Gastroesophageal sphincter (tissue), 4 donors: Measurements from ENCODE around the gene PSORS1C2. TPM values are rescaled to one million over a fixed set of nuclear protein-coding genes. Genes with fewer than 3 reads are reported as not detected.

Experiments used
- ATAC-seq: fragments of 150-250 bp; one replicate; pipeline ENCODE4 v1.9.1; 2016; ENCODE audit warnings: mild to moderate bottlenecking, moderate library complexity
- H3K27ac ChIP-seq, 4 donors: fragments of 200-600 bp; sonication (generic) in 3 of 4; 1 replicate in 3 of 4; 2 replicates in 1 of 4; pipeline ENCODE4 v1.5.1; 2016 to 2019
- H3K27me3 ChIP-seq: fragments of 200-600 bp; sonication (generic); one replicate; pipeline ENCODE4 v1.5.1; 2019
- H3K36me3 ChIP-seq, 2 donors: fragments of 200-600 bp; sonication (generic); one replicate each; pipeline ENCODE4 v1.5.1; 2019; ENCODE audit warnings: control low read depth in 1 of 2
- H3K4me1 ChIP-seq, 3 donors: fragments of 200-600 bp; sonication (generic); 1 replicate in 2 of 3; 2 replicates in 1 of 3; pipeline ENCODE4 v1.5.1; 2016 to 2019; ENCODE audit warnings: control low read depth in 2 of 3
- H3K4me3 ChIP-seq, 2 donors: fragments of 200-600 bp; sonication (generic); one replicate each; pipeline ENCODE4 v1.5.1; 2019; ENCODE audit warnings: mild to moderate bottlenecking in 1 of 2, moderate library complexity in 1 of 2
- H3K9me3 ChIP-seq, 3 donors: fragments of 200-600 bp; sonication (generic); one replicate each; pipeline ENCODE4 v1.5.1; 2017 to 2019; ENCODE audit warnings: control low read depth in 2 of 3
- CTCF ChIP-seq, 4 experiments: fragments of 200-600 bp in 2 of 4; fragments of 450-650 bp in 2 of 4; sonication (generic) in 1 of 4; IDR thresholded peaks; one replicate each; pipeline ENCODE4 v1.5.1; 2017 to 2019; ENCODE audit warnings: antibody characterized with exemption in 4 of 4, mild to moderate bottlenecking in 2 of 4, moderate library complexity in 2 of 4
- EP300 ChIP-seq: sonication (generic); formaldehyde crosslinking; IDR thresholded peaks from one replicate; pipeline ENCODE4 v1.6.1; 2017; ENCODE audit warnings: antibody characterized with exemption, mild to moderate bottlenecking
- POLR2A ChIP-seq, 2 donors: fragments of 450-650 bp; IDR thresholded peaks; one replicate each; pipeline ENCODE4 v1.6.1; 2017; ENCODE audit warnings: antibody characterized with exemption in 2 of 2, mild to moderate bottlenecking in 2 of 2, moderate library complexity in 1 of 2
- POLR2AphosphoS5 ChIP-seq: sonication (generic); formaldehyde crosslinking; IDR thresholded peaks from one replicate; pipeline ENCODE4 v1.6.1; 2017; ENCODE audit warnings: antibody characterized with exemption
- WGBS, 2 donors: methylation state at CpG; one replicate each; pipeline ENCODE4 v1.1.5; 2018; ENCODE audit warnings: low coverage in 1 of 2; 5-methylcytosine and 5-hydroxymethylcytosine counted together
- total RNA-seq, 4 donors: library from RNA; depleted of rRNA; stranded (reverse); fragments of >200 nt; gene quantifications; one replicate each; pipeline ENCODE4 v1.1.0, GENCODE V29; 2016

PSORS1C2 gene
- total RNA-seq, 4 donors from 2014 or later: not detected

- H3K36me3 ChIP-seq: no peaks in the 10 kb centered on the region
- ATAC-seq: peak; percentile 32
- peaks cover 0 to 49% (median 23%) of the 10 kb centered on the region in 3 donors for H3K4me1 ChIP-seq
- no peaks in the 10 kb centered on the region for H3K9me3 ChIP-seq
- TF ChIP-seq POLR2AphosphoS5 (no peak), EP300 (no peak), POLR2A (IDR thresholded peaks at IDR 0.05) (no peak), CTCF (IDR thresholded peaks at IDR 0.05) (no peak)
- no peaks in the 10 kb centered on the region for H3K27me3 ChIP-seq
- no peak overlapping the region for H3K4me3 ChIP-seq
- WGBS, 2 donors: 63 to 81% methylated on average over 5 to 6 of the region's 7 CpGs
- peak overlapping the region in 3 of 4 donors; percentile 69 to 74 (median 73) for H3K27ac ChIP-seq
Observed at GRCh38 chr6:31113861-31114540, 24.9 kb downstream of the PSORS1C2 start.

GRCh38 chr6:31112478-31112877, 26.4 kb downstream of the PSORS1C2 start, which contains the start of gene C6orf15:
TSS of gene C6orf15 (minus strand) at chr6:31112575. CDS start at chr6:31112555, 20 bp downstream.
- TF ChIP-seq POLR2AphosphoS5: no peak
- TF ChIP-seq CTCF (IDR thresholded peaks at IDR 0.05): no peak
- TF ChIP-seq EP300: no peak
- TF ChIP-seq POLR2A (IDR thresholded peaks at IDR 0.05): no peak
- no peaks in the 10 kb centered on the region for H3K9me3 ChIP-seq
- no peaks in the 10 kb centered on the region for H3K36me3 ChIP-seq
- no peak for ATAC-seq
- H3K27me3 ChIP-seq: peaks cover 7% of the 10 kb centered on the region
- peaks cover 0 to 42% (median 20%) of the 10 kb centered on the region in 3 donors for H3K4me1 ChIP-seq
- H3K27ac ChIP-seq: no peak within 1 kb of the TSS
- 88% methylated on average over 1 of the region's 5 CpGs; no CpG with 5 or more reads in 1 of the 2 donors for WGBS, 2 donors
- no peak within 1 kb of the TSS for H3K4me3 ChIP-seq

GRCh38 chr6:31111712-31112111, 27.2 kb downstream of the PSORS1C2 start:
- Histone ChIP-seq H3K4me1 (peaks cover 0 to 34% (median 15%) of the 10 kb centered on the region in 3 donors), H3K27me3 (peaks cover 7% of the 10 kb centered on the region), H3K4me3 (no peak overlapping the region), H3K27ac (no peak overlapping the region), H3K9me3 (no peaks in the 10 kb centered on the region), H3K36me3 (no peaks in the 10 kb centered on the region)
- no peak for ATAC-seq
- WGBS, 2 donors: no CpG with 5 or more reads among the region's 13 CpGs
- TF ChIP-seq EP300 (no peak), POLR2AphosphoS5 (no peak), POLR2A (IDR thresholded peaks at IDR 0.05) (no peak), CTCF (IDR thresholded peaks at IDR 0.05) (no peak)

- Histone ChIP-seq H3K27ac (no peak overlapping the region), H3K27me3 (peaks cover 7% of the 10 kb centered on the region), H3K36me3 (no peaks in the 10 kb centered on the region), H3K4me1 (peaks cover 0 to 27% (median 11%) of the 10 kb centered on the region in 3 donors), H3K9me3 (no peaks in the 10 kb centered on the region), H3K4me3 (no peak overlapping the region)
- WGBS, 2 donors: 66 to 92% methylated on average over 3 to 4 of the region's 11 CpGs
- TF ChIP-seq POLR2AphosphoS5 (no peak), EP300 (no peak), POLR2A (IDR thresholded peaks at IDR 0.05) (no peak), CTCF (IDR thresholded peaks at IDR 0.05) (no peak)
- ATAC-seq: no peak
Observed at GRCh38 chr6:31110825-31111582, 27.9 kb downstream of the PSORS1C2 start.
